Right ventricle myocardium superior (tissue), 1 donor: ENCODE measurements around the gene TLR5. TPM values are rescaled to one million over a fixed set of nuclear protein-coding genes. Genes with fewer than 3 reads are reported as not detected.
"Not testable (repeated sequence)": the region's sequence is repeated elsewhere in the genome, so short reads cannot be mapped to it uniquely, and the experiment has no call there.

Source experiments
- ATAC-seq: fragments of 200-7000 bp; cut with Tn5 transposase; one replicate; pipeline ENCODE4 v1.9.1; 2020; ENCODE audit warnings: mild to moderate bottlenecking; ENCODE audit not compliant: poor library complexity
- DNase-seq: peaks from one replicate; pipeline ENCODE4 v3.0.0-alpha.2; 2020
- intact Hi-C: fragments of 100-400 bp; cut with DNase I; formaldehyde crosslinking; loops from one replicate; pipeline ENCODE4 v1.11.2; 2022
- long read RNA-seq: library from polyadenylated mRNA; unstranded; transcript quantifications from one replicate; pipeline ENCODE4 v2.0.0, GENCODE V29; 2021
- total RNA-seq: library from RNA; stranded (reverse); fragmentation: NEBNext Ultra II Directional; extraction: Animal tissue kit (Norgen Biotek cat#: 25700); gene quantifications from one replicate; pipeline ENCODE4 v1.2.1, GENCODE V29; 2021
- donor health status: DM: no; HTN: yes; CAD: no; lungs with severe emphysema.

TLR5 gene, protein sequence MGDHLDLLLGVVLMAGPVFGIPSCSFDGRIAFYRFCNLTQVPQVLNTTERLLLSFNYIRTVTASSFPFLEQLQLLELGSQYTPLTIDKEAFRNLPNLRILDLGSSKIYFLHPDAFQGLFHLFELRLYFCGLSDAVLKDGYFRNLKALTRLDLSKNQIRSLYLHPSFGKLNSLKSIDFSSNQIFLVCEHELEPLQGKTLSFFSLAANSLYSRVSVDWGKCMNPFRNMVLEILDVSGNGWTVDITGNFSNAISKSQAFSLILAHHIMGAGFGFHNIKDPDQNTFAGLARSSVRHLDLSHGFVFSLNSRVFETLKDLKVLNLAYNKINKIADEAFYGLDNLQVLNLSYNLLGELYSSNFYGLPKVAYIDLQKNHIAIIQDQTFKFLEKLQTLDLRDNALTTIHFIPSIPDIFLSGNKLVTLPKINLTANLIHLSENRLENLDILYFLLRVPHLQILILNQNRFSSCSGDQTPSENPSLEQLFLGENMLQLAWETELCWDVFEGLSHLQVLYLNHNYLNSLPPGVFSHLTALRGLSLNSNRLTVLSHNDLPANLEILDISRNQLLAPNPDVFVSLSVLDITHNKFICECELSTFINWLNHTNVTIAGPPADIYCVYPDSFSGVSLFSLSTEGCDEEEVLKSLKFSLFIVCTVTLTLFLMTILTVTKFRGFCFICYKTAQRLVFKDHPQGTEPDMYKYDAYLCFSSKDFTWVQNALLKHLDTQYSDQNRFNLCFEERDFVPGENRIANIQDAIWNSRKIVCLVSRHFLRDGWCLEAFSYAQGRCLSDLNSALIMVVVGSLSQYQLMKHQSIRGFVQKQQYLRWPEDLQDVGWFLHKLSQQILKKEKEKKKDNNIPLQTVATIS
- total RNA-seq, result 3.0 TPM
- long read RNA-seq, partial matches to known transcripts, result 0 of 5 reads
- long read RNA-seq, other reads (novel, unspliced or antisense), result 5 of 5 reads

GRCh38 chr1:223142795-223143536, at the start of gene TLR5:
TLR5 (minus strand) TSS chr1:223143248; CDS start chr1:223113031, 30,217 bp downstream.
- intact Hi-C loops, result no loop called here
- ATAC-seq, result peak; percentile 97
- DNase-seq, result peak; percentile 95

GRCh38 chr1:223189903-223190724, 47.1 kb upstream of the TLR5 start:
- DNase-seq (no peak), ATAC-seq (no peak)
- intact Hi-C loops, result no loop called here

DNA sequence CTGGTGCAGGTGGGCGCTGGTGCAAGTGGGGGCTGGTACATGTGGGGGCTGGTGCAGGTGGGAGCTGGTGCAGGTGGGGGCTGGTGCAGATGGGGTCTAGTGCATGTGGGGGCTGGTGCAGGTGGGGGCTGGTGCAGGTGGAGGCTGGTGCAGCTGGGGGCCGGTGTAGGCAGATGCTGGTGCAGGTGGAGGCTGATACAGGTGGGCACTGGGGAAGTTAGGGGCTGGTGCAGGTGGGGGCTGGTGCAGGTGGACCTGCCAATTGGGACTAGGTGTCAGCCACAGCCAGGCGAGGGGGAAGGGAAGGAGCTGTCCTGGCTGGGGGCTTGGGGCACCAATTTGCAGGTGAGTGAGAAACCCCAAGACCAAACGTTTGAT, 46.5 kb upstream of the TLR5 start:
- ATAC-seq (no peak), DNase-seq (no peak)
- intact Hi-C loops, result no loop called here

DNA sequence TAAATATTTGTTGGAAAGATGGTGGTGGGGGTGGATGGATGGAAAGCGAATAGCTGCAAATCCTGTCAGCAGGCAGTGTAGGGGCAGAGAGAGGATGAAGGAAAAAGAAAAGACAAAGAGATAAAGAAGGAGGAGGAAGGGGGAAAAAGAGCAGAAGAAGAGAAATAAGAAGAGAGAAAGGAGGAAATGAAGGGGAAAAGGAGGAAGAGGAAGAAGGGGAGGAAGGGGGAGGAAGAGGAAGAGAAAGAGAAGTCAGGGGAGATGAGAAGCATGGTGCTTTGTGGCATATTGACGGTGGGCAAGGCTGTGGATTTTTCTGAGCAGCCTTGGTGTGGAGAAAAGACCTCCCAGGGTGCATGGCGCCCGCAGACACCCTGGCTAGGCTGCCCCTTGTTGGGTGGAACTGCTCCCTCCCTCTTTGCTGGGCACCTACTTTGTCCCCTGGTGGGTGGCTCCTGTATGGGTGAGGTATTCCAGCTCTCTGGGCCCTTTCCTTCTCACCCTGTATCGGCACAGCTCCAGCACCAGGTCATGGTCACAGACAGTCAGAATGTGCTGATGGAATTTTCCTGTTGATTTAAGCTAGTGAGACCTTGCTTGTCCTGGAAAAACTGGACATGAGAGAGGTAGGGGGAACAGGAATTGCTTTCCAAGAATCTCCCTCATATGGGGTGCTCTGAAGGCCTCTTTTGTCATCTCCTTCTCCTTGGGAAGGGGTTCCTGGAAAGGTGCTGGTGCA, 45.7 kb upstream of the TLR5 start:
- no peak for ATAC-seq
- DNase-seq, result no peak
- intact Hi-C loops, result no loop called here

GRCh38 chr1:223186800-223187199, 43.8 kb upstream of the TLR5 start:
- no peak for DNase-seq
- intact Hi-C loops, result no loop called here
- no peak for ATAC-seq

- ATAC-seq, result no peak
- no peak for DNase-seq
- intact Hi-C loops, result no loop called here
These were observed 40.3 kb upstream of the TLR5 start for GRCh38 chr1:223183268-223183862.

GRCh38 chr1:223180731-223181321, 37.8 kb upstream of the TLR5 start:
- ATAC-seq (peak; percentile 85), DNase-seq (no peak)
- intact Hi-C loops, result no loop called here

- ATAC-seq, result no peak
- no peak for DNase-seq
- intact Hi-C loops, result no loop called here
These were observed 36.7 kb upstream of the TLR5 start for GRCh38 chr1:223179786-223180185.

- ATAC-seq (no peak), DNase-seq (no peak)
- intact Hi-C loops, result no loop called here
These were observed 36.2 kb upstream of the TLR5 start for GRCh38 chr1:223179280-223179679.

- intact Hi-C loops, result no loop called here
- ATAC-seq (peak; percentile 67), DNase-seq (no peak)
These were observed 34.6 kb upstream of the TLR5 start for GRCh38 chr1:223177681-223178080.

DNA sequence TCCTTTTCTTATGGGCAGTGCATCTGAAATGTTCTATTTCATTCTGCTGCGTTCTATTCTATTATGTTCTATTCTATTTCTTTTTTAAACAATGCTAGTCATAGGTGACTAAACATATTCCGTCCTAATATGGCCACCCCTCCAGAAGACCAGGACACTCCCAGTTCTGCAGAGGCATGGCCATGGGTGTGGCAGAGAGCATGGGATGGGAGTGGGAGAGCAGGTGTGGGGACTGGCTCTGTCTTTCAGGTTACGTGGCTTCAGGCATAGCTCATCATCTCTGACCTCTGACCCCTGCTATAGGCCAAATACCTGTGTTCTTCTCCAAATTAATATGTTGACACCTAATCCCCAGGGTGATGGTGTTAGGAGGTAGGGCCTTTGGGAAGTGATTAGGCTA, 33.4 kb upstream of the TLR5 start:
- intact Hi-C loops, result no loop called here
- ATAC-seq, result no peak
- DNase-seq, result no peak

DNA sequence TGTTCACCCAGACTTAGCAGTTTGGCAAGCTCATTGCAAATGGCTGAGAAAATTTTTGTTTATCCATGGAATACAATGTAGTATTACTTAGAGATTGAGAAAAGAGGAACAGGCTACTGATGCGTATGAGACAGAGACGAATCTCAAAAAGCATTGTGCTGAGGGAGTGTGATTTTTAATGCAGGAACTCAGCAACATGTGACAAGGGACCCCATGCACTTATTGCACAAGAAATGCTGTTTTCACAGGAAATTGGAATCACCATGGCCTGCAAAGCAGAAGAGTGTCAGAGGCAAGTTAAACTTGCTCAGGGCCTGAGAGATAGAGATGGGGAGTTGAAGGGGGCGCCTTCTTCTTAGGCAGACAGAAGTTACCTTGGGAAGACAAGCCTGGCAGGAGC, 32.6 kb upstream of the TLR5 start:
- ATAC-seq, result peak; percentile 69
- intact Hi-C loops, result no loop called here
- no peak for DNase-seq

DNA sequence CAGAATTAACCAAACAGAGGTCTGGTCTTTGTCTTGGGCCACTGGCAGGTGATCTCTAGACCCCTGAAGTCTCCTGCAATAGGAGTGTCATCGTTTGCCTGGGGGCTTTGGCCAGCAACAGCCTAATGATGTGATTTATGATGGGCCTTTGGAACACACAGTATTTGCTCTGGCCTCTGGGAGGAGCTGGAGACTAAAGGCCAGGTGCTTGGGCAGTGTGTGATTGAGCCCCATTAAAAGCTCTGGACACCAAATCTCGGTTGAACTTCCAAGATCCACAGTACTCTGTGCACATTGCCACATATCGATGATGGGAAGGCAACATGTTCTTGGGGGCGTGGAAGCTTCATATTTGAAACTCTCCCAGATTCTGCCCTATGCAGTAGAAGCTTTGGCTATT, 32.0 kb upstream of the TLR5 start:
- ATAC-seq (peak; percentile 74), DNase-seq (no peak)
- intact Hi-C loops, result no loop called here

- DNase-seq, ATAC-seq, intact Hi-C loops: not testable (repeated sequence)
These were observed 26.4 kb upstream of the TLR5 start for GRCh38 chr1:223169458-223169857.

- DNase-seq (no peak), ATAC-seq (no peak)
- intact Hi-C loops, result no loop called here
These were observed 18.3 kb upstream of the TLR5 start for GRCh38 chr1:223161321-223161720.

DNA sequence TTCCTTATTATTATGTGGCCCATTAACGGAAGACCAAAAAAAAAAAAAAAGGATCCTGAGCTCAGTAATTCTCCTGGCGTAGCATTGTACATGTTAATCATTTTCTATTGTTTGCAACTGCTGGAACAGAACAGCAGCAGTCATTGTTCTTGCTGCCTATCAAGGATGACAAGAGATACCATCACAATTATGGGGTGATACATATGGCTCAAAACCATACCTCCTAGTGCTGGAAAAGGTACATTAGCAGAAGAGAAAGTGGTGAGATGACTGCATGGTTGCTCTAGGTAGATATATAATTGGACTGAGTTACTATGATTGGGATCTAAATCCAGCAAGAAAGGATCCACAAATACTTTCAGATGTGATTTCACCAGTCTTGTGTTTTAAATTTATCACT, 13.3 kb upstream of the TLR5 start:
- no peak for ATAC-seq
- no peak for DNase-seq
- intact Hi-C loops, result no loop called here

DNA sequence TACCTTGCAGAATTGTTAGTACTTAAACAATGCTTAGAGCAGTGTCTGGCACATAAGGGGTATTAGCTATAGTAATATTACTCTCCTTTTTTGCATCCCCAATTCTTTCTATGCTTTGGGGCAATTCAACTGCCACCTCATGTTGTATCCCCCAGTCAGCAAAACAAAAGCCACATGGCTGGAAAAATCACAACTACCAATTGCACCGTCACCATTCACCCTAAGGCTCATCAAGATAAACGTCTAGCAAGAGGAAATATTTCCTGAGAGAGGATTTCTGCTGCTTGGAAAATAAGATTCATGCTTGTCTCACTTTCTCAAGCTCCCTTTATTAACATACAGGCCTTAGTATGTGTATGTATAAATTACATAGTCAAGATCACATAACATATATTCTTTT, 12.1 kb upstream of the TLR5 start:
- DNase-seq (no peak), ATAC-seq (no peak)
- intact Hi-C loops, result no loop called here
